SK-N-SH treated with all-trans-retinoic acid at 6 μM for 48 hours (cell line): ENCODE results near the gene FAM124B.

Source experiments
- ATAC-seq: fragments of 200-7000 bp; cut with Tn5 transposase; 3 replicates; pipeline ENCODE4 v1.9.1; 2020; ENCODE audit warnings: mild to moderate bottlenecking, moderate library complexity
- ARNTL ChIP-seq: fragments of 450-650 bp; formaldehyde crosslinking; IDR thresholded peaks from 2 replicates; pipeline ENCODE4 v1.5.0; 2020; ENCODE audit warnings: low read depth, mild to moderate bottlenecking, moderate library complexity, borderline replicate concordance
- BACH2 ChIP-seq: fragments of 250-450 bp; sonication (Bioruptor Pico); IDR thresholded peaks from 2 replicates; pipeline ENCODE4 v1.9.0; 2021; ENCODE audit warnings: mild to moderate bottlenecking, borderline replicate concordance
- CREB5 ChIP-seq: fragments of 250-450 bp; sonication (Bioruptor Pico); IDR thresholded peaks from 2 replicates; pipeline ENCODE4 v1.5.1; 2020; ENCODE audit warnings: low read depth, mild to moderate bottlenecking, moderate library complexity
- ESRRG ChIP-seq: fragments of 250-450 bp; sonication (Bioruptor Pico); IDR thresholded peaks from 2 replicates; pipeline ENCODE4 v1.6.1; 2021; ENCODE audit warnings: mild to moderate bottlenecking
- ISL1 ChIP-seq: fragments of 250-450 bp; sonication (Bioruptor Pico); IDR thresholded peaks from 2 replicates; pipeline ENCODE4 v2.1.2; 2022; ENCODE audit warnings: mild to moderate bottlenecking, moderate library complexity
- OSR1 ChIP-seq: fragments of 250-450 bp; sonication (Bioruptor Pico); IDR thresholded peaks from 2 replicates; pipeline ENCODE4 v1.8.0; 2022; ENCODE audit warnings: moderate library complexity, mild to moderate bottlenecking, inconsistent platforms
- PATZ1 ChIP-seq: fragments of 250-450 bp; sonication (Bioruptor Pico); IDR thresholded peaks from 2 replicates; pipeline ENCODE4 v1.8.0; 2020; ENCODE audit warnings: mild to moderate bottlenecking, moderate library complexity, borderline replicate concordance
- POU6F1 ChIP-seq: fragments of 250-450 bp; sonication (Bioruptor Pico); IDR thresholded peaks from 2 replicates; pipeline ENCODE4 v1.8.0; 2021; ENCODE audit warnings: low read depth, mild to moderate bottlenecking, moderate library complexity, borderline replicate concordance
- RARB ChIP-seq: fragments of 250-450 bp; sonication (Bioruptor Pico); IDR thresholded peaks from 2 replicates; pipeline ENCODE4 v1.8.0; 2021; ENCODE audit warnings: mild to moderate bottlenecking, moderate library complexity
- TCF4 ChIP-seq: fragments of 250-450 bp; sonication (Bioruptor Pico); IDR thresholded peaks from 2 replicates; pipeline ENCODE4 v1.8.0; 2021; ENCODE audit warnings: mild to moderate bottlenecking, moderate library complexity, borderline replicate concordance
- TOX ChIP-seq: fragments of 250-450 bp; sonication (Bioruptor Pico); IDR thresholded peaks from 2 replicates; pipeline ENCODE4 v1.8.0; 2021; ENCODE audit warnings: mild to moderate bottlenecking, moderate library complexity, borderline replicate concordance
- ZC3H10 ChIP-seq: fragments of 250-450 bp; sonication (Bioruptor Pico); IDR thresholded peaks from 2 replicates; pipeline ENCODE4 v1.5.1; 2021; ENCODE audit warnings: mild to moderate bottlenecking, moderate library complexity
- ZFP30 ChIP-seq: fragments of 450-650 bp; formaldehyde crosslinking; IDR thresholded peaks from 2 replicates; pipeline ENCODE4 v1.5.0; 2022; ENCODE audit warnings: mild to moderate bottlenecking, moderate library complexity
- ZNF565 ChIP-seq: fragments of 450-650 bp; formaldehyde crosslinking; conservative IDR thresholded peaks from 2 replicates; pipeline ENCODE4 v1.5.0; 2020; ENCODE audit warnings: low read depth, mild to moderate bottlenecking, moderate library complexity
- ZNF70 ChIP-seq: fragments of 450-650 bp; formaldehyde crosslinking; IDR thresholded peaks from 2 replicates; pipeline ENCODE4 v1.5.0; 2020; ENCODE audit warnings: mild to moderate bottlenecking, moderate library complexity
- TF ChIP-seq, protein P1 (sequence below): fragments of 250-450 bp; sonication (Bioruptor Pico); IDR thresholded peaks from 2 replicates; pipeline ENCODE4 v1.5.0; 2020; ENCODE audit warnings: mild to moderate bottlenecking, moderate library complexity

The FAM124B gene

DNA sequence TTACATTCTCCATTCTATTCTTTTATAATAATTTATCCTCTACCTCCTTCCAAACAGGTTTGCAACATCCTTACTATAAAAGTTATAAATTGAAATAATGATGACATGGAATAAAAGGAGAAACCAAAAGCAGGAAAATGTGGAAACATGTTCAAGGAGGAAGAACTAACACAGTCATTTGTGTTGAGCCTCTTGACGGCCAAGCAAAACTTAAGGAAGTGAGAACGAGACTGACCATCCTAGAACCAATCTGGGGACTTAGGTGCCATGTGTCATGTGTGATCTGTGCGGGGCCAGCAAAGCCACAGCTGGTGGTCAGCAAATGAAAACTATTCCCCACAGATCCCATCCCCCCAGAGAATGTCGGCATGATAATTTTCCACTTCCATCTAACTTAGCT is 25.6 kb upstream of the FAM124B start (continued):
- TF ChIP-seq, protein P1, sequence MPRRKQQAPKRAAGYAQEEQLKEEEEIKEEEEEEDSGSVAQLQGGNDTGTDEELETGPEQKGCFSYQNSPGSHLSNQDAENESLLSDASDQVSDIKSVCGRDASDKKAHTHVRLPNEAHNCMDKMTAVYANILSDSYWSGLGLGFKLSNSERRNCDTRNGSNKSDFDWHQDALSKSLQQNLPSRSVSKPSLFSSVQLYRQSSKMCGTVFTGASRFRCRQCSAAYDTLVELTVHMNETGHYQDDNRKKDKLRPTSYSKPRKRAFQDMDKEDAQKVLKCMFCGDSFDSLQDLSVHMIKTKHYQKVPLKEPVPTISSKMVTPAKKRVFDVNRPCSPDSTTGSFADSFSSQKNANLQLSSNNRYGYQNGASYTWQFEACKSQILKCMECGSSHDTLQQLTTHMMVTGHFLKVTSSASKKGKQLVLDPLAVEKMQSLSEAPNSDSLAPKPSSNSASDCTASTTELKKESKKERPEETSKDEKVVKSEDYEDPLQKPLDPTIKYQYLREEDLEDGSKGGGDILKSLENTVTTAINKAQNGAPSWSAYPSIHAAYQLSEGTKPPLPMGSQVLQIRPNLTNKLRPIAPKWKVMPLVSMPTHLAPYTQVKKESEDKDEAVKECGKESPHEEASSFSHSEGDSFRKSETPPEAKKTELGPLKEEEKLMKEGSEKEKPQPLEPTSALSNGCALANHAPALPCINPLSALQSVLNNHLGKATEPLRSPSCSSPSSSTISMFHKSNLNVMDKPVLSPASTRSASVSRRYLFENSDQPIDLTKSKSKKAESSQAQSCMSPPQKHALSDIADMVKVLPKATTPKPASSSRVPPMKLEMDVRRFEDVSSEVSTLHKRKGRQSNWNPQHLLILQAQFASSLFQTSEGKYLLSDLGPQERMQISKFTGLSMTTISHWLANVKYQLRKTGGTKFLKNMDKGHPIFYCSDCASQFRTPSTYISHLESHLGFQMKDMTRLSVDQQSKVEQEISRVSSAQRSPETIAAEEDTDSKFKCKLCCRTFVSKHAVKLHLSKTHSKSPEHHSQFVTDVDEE (CRISPR knock-in tag) = no peak
- TF ChIP-seq, all 23 proteins: peak for 0

GRCh38 chr2:224426656-224427055 is 24.7 kb upstream of the FAM124B start:
- ATAC-seq = no peak
- TF ChIP-seq ZC3H10 (CRISPR knock-in tag) = no peak
- no peak for TF ChIP-seq ARNTL (CRISPR knock-in tag)
- no peak for TF ChIP-seq ISL1 (CRISPR knock-in tag)
- no peak for TF ChIP-seq OSR1 (CRISPR knock-in tag)
- TF ChIP-seq TOX = no peak
- TF ChIP-seq POU6F1 (CRISPR knock-in tag) = no peak
- no peak for TF ChIP-seq ESRRG (CRISPR knock-in tag)
- no peak for TF ChIP-seq ZFP30 (CRISPR knock-in tag)
- TF ChIP-seq, protein P1 (CRISPR knock-in tag) = no peak
- TF ChIP-seq BACH2 (CRISPR knock-in tag) = no peak
- no peak for TF ChIP-seq PATZ1 (CRISPR knock-in tag)
- no peak for TF ChIP-seq CREB5 (CRISPR knock-in tag)
- TF ChIP-seq TCF4 (CRISPR knock-in tag) = no peak

- TF ChIP-seq ARNTL (CRISPR knock-in tag) (no peak), TCF4 (CRISPR knock-in tag) (no peak), TOX (no peak)
- no peak for ATAC-seq
Observed at GRCh38 chr2:224421065-224421464, 19.2 kb upstream of the FAM124B start.

- ATAC-seq = no peak
- TF ChIP-seq OSR1 (CRISPR knock-in tag) (no peak), ISL1 (CRISPR knock-in tag) (no peak), ZNF70 (CRISPR knock-in tag) (no peak), ZNF565 (CRISPR knock-in tag) (no peak), BACH2 (CRISPR knock-in tag) (no peak), RARB (CRISPR knock-in tag) (no peak), ESRRG (CRISPR knock-in tag) (no peak)
Observed at GRCh38 chr2:224417947-224418346, 16.0 kb upstream of the FAM124B start.
